Measurements from ENCODE around the gene LUZP2.
"Not testable (repeated sequence)": the region's sequence is repeated elsewhere in the genome, so short reads cannot be mapped to it uniquely, and the experiment has no call there.

The LUZP2 gene

GRCh38 chr11:24944891-24945290 is 448.0 kb downstream of the LUZP2 start:
- no peak for FAIRE-seq
- TF ChIP-seq POLR2A (IDR thresholded peaks at IDR 0.05; ENCODE audit: low read depth, low read length): no peak
- TF ChIP-seq TAF1 (IDR thresholded peaks at IDR 0.05; ENCODE audit: borderline replicate concordance, low read depth, low read length): no peak
- no peak for TF ChIP-seq POLR2AphosphoS5 (IDR thresholded peaks at IDR 0.05; ENCODE audit: low read depth, low read length)
- DNase-seq (ENCODE audit: insufficient read length): no peak

GRCh38 chr11:24949406-24949805 is 452.6 kb downstream of the LUZP2 start:
- DNase-seq (ENCODE audit: insufficient read length) (no peak), FAIRE-seq (no peak)
- TF ChIP-seq POLR2A (IDR thresholded peaks at IDR 0.05; ENCODE audit: low read depth, low read length) (no peak), TAF1 (IDR thresholded peaks at IDR 0.05; ENCODE audit: borderline replicate concordance, low read depth, low read length) (no peak), POLR2AphosphoS5 (IDR thresholded peaks at IDR 0.05; ENCODE audit: low read depth, low read length) (no peak)

GRCh38 chr11:24963852-24964251 is 467.0 kb downstream of the LUZP2 start:
- FAIRE-seq (no peak), DNase-seq (ENCODE audit: insufficient read length) (no peak)
- TF ChIP-seq POLR2AphosphoS5 (IDR thresholded peaks at IDR 0.05; ENCODE audit: low read depth, low read length) (no peak), TAF1 (IDR thresholded peaks at IDR 0.05; ENCODE audit: borderline replicate concordance, low read depth, low read length) (no peak), POLR2A (IDR thresholded peaks at IDR 0.05; ENCODE audit: low read depth, low read length) (no peak)

- DNase-seq (ENCODE audit: insufficient read length): no peak
- TF ChIP-seq TAF1 (IDR thresholded peaks at IDR 0.05; ENCODE audit: borderline replicate concordance, low read depth, low read length) (no peak), POLR2A (IDR thresholded peaks at IDR 0.05; ENCODE audit: low read depth, low read length) (no peak), POLR2AphosphoS5 (IDR thresholded peaks at IDR 0.05; ENCODE audit: low read depth, low read length) (no peak)
- no peak for FAIRE-seq
These were observed 468.9 kb downstream of the LUZP2 start for GRCh38 chr11:24965748-24966147.

- not testable (repeated sequence) for FAIRE-seq; DNase-seq (ENCODE audit: insufficient read length)
These were observed 497.1 kb downstream of the LUZP2 start for GRCh38 chr11:24993903-24994302.

GRCh38 chr11:24999929-25000328 is 503.1 kb downstream of the LUZP2 start:
- FAIRE-seq; DNase-seq (ENCODE audit: insufficient read length): not testable (repeated sequence)

- TF ChIP-seq POLR2AphosphoS5 (IDR thresholded peaks at IDR 0.05; ENCODE audit: low read depth, low read length): no peak
- no peak for TF ChIP-seq TAF1 (IDR thresholded peaks at IDR 0.05; ENCODE audit: borderline replicate concordance, low read depth, low read length)
- TF ChIP-seq POLR2A (IDR thresholded peaks at IDR 0.05; ENCODE audit: low read depth, low read length): no peak
- no peak for FAIRE-seq
- no peak for DNase-seq (ENCODE audit: insufficient read length)
These were observed 540.6 kb downstream of the LUZP2 start for GRCh38 chr11:25037431-25037830.

GRCh38 chr11:25038131-25038530 is 541.3 kb downstream of the LUZP2 start:
- DNase-seq (ENCODE audit: insufficient read length): no peak
- no peak for TF ChIP-seq POLR2A (IDR thresholded peaks at IDR 0.05; ENCODE audit: low read depth, low read length)
- no peak for TF ChIP-seq TAF1 (IDR thresholded peaks at IDR 0.05; ENCODE audit: borderline replicate concordance, low read depth, low read length)
- TF ChIP-seq POLR2AphosphoS5 (IDR thresholded peaks at IDR 0.05; ENCODE audit: low read depth, low read length): no peak
- FAIRE-seq: no peak

- DNase-seq (ENCODE audit: insufficient read length): no peak
- FAIRE-seq: no peak
- TF ChIP-seq POLR2AphosphoS5 (IDR thresholded peaks at IDR 0.05; ENCODE audit: low read depth, low read length): no peak
- no peak for TF ChIP-seq TAF1 (IDR thresholded peaks at IDR 0.05; ENCODE audit: borderline replicate concordance, low read depth, low read length)
- TF ChIP-seq POLR2A (IDR thresholded peaks at IDR 0.05; ENCODE audit: low read depth, low read length): no peak
These were observed 542.3 kb downstream of the LUZP2 start for GRCh38 chr11:25039165-25039564.

GRCh38 chr11:25048632-25049031 is 551.8 kb downstream of the LUZP2 start:
- TF ChIP-seq POLR2AphosphoS5 (IDR thresholded peaks at IDR 0.05; ENCODE audit: low read depth, low read length): no peak
- TF ChIP-seq TAF1 (IDR thresholded peaks at IDR 0.05; ENCODE audit: borderline replicate concordance, low read depth, low read length): no peak
- no peak for TF ChIP-seq POLR2A (IDR thresholded peaks at IDR 0.05; ENCODE audit: low read depth, low read length)
- no peak for DNase-seq (ENCODE audit: insufficient read length)
- no peak for FAIRE-seq

- no peak for DNase-seq (ENCODE audit: insufficient read length)
- no peak for TF ChIP-seq POLR2AphosphoS5 (IDR thresholded peaks at IDR 0.05; ENCODE audit: low read depth, low read length)
- no peak for TF ChIP-seq POLR2A (IDR thresholded peaks at IDR 0.05; ENCODE audit: low read depth, low read length)
- TF ChIP-seq TAF1 (IDR thresholded peaks at IDR 0.05; ENCODE audit: borderline replicate concordance, low read depth, low read length): no peak
- FAIRE-seq: no peak
These were observed 556.0 kb downstream of the LUZP2 start for GRCh38 chr11:25052844-25053243.

- no peak for TF ChIP-seq TAF1 (IDR thresholded peaks at IDR 0.05; ENCODE audit: borderline replicate concordance, low read depth, low read length)
- TF ChIP-seq POLR2A (IDR thresholded peaks at IDR 0.05; ENCODE audit: low read depth, low read length): no peak
- TF ChIP-seq POLR2AphosphoS5 (IDR thresholded peaks at IDR 0.05; ENCODE audit: low read depth, low read length): no peak
- no peak for FAIRE-seq
- no peak for DNase-seq (ENCODE audit: insufficient read length)
These were observed 561.0 kb downstream of the LUZP2 start for GRCh38 chr11:25057861-25058260.

- FAIRE-seq: no peak
- TF ChIP-seq TAF1 (IDR thresholded peaks at IDR 0.05; ENCODE audit: borderline replicate concordance, low read depth, low read length) (no peak), POLR2AphosphoS5 (IDR thresholded peaks at IDR 0.05; ENCODE audit: low read depth, low read length) (no peak), POLR2A (IDR thresholded peaks at IDR 0.05; ENCODE audit: low read depth, low read length) (no peak)
- no peak for DNase-seq (ENCODE audit: insufficient read length)
These were observed 568.9 kb downstream of the LUZP2 start for GRCh38 chr11:25065746-25066145.
